NCI-H526 (cell line): ENCODE results near the gene ANXA4.
"Not testable (repeated sequence)": the region's sequence is repeated elsewhere in the genome, so short reads cannot be mapped to it uniquely, and the experiment has no call there.

Experiments
- DNase-seq, 2 experiments: peaks; one replicate each; lab custom pipeline; 2025; lab: John Stamatoyannopoulos, UW

ANXA4 gene

DNA sequence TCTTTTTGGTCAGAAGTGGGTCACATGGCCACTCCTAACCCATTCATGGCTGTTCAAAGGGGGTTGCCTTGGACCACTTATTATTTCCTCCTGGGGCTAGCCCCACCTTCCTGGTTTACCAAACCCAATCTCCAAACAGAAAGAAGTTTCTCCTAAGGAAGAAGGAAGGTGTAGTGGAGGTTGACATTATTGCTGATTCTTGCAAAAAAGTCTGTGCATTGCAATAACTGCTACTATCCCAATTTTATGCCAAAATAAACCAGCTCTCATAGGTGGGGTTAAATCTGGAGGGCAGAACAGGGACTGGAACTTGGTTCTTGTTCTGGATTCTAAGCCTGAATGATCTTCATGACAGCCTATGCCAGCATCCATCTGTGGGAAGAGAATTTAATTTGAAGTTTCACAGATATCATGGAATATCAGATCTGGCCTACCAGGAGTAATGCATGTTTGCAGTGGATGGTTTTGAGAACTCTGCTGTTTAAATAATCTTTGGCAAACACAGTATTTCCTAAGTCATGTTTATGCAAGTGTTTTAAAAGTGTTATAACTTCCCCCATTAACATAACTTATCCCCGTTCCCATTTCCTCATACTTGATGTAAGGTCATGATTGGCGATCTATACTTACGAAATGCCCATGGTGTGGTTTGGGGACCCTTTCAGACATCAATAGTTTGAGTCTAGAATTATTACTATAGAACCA lies 11.9 kb downstream of the ANXA4 start:
- no peak for DNase-seq

DNA sequence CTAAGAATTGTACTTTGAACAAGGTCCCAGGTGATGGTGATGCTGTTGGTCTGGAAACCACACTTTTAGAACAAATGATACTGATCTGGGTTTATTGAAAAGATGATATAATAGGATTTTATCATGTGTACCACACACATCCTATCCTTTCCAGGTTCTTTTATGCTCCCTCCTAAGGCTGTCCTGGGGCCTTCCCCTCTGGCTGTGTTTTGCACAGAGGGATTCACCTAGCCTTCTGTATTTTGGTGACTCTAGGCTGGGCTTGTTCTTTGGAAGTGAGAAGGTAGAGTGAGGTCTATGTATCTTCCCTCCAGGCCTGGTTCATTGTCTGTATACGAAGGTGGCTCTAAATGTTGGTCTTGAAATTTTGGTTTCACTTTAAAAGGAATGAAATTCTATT lies 12.7 kb downstream of the ANXA4 start:
- DNase-seq, result no peak

DNA sequence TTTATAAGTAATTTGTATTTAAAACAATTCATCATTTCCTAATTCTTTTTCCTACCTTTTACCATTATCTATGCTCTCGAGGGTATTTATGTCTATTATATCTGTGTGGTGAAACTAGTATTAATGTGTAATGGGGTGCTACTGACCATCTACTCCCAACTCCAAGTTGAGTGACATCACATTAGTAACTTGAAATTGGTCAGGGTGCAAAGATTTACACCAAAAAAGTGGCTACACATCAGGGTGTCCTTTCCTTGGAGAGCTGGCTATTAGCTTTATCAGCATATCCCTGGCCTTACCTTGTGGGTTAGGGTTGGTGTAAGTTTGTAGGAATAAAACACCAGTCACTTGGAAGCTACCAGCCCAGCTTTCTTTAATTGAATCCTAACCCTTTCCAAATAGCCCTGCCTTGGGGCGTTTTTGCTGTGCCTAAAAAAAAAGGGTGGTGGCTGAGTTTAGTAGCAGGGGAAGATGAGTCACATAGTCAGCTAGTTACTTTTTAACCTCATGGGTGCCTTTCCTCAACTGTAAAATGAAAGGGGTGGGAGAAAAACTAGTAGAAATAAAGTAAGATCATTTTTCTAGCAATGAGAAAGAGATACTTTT lies 14.0 kb downstream of the ANXA4 start:
- DNase-seq, result no peak

DNA sequence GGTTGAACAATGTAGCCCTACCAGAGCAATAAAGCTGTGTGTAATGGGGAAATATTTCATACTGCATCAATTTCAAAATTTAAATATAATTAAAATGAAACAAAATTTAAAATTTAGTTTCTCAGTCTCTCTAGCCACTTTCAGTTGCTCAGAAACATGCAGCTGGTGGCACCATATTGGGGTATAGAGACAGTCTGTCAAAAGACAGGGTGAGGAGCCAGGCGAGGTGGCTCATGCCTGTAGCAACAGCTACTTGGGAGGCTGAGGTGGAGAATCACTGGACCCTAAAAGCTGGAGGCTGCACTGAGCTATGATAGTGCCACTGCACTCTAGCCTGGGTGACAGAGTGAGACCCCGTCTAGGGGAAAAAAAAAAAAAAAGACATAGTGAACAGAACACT lies 20.1 kb downstream of the ANXA4 start:
- no peak for DNase-seq

DNA sequence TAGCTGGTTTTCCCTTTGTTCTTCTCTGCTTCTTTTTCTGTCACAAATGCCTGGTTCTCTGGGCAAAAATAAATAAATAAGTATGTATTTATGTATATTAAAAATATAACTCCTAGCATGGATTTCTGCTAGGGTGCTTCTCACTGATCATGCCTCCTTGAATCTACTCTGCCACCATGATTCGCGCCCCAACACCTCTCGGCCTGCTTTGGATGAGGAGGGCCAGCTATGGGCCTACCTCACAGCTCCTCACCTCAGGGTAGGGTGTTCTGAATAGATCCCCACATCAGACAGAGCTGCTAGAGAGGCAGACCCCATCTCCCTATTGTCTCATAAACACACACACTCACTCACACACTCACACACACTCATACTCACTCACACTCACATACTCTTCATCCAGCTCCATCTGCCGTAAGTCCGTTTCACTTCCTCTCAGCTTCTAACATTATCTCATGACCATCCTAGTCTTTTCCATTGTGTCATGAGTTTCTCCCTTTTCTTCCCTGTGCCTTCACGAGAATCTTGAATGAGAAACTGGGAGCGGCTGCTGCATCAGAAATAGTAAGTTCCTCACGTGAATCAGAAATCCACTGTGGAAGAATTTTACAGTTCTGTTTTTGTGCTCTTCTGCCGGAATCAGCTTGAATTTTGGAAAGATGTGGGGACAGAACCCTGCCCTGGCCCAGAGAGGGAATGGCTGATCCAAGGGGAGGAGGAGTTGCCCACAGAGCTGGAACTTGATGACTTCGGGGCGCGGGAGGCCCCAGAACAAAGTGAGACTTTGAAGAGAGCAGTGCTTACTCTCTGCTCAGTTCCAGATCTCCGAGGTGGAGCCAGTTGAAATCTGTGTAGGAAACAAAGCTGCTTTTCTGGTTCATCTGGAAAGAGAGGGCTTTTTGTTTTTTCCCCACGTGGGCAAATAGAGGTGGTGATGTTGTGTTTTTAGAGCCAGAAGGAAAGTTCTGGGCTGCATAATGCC lies 20.9 kb downstream of the ANXA4 start:
- DNase-seq, result peak in 1 of 2 experiments; percentile 16

DNA sequence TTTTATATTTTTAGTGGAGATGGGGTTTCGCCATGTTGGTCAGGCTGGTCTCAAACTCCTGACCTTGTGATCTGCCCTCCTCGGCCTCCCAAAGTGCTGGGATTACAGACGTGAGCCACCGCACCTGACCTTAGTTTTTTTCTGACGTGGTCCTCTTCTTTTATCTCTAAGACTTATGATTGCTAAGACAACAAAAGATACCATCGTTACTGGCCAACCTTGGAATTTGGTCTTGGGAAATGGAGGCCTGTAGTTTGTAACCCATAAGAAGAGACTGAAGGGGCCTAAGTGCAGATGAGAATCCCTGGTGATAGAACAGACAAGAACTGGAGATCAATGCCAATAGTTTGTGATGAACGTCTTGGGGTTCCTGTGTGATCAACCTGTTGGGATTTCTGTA lies 21.9 kb downstream of the ANXA4 start:
- not testable (repeated sequence) for DNase-seq

DNA sequence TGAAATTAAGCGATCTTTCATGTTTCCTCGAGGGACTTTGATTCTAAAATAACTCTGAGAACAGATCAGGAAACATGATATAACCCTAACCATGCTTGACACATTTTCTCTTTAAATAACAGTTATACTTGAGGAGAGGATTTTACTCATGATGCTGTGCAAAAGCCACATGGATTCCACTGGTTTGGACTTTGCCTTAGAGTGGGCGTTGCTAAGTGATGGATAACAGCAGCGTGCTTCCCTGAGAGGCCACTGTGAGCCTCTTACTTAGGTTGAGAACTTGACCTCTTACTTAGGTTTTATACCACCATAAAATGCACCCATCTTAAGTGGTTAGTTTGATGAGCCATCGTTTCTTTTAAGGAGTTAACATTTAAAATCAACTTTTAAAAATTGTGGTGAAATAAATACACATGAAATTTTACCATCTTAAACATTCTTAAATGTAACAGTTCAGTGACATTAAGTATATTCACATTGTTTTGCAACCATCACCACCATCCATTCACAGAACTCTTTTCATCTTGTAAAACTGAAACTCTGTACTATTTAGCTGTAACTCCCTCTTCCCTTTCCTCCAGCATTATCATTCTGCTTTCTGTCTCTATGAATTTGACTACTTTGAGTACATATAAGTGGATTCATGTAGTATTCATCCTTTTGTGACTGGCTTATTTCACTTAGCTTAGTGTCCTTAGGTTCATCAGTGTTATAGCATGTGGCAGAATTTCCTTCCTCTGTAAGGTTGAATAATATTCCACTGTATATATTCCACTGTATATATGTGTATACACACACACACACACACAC lies 22.6 kb downstream of the ANXA4 start:
- peak in 1 of 2 experiments; percentile 49 for DNase-seq

DNA sequence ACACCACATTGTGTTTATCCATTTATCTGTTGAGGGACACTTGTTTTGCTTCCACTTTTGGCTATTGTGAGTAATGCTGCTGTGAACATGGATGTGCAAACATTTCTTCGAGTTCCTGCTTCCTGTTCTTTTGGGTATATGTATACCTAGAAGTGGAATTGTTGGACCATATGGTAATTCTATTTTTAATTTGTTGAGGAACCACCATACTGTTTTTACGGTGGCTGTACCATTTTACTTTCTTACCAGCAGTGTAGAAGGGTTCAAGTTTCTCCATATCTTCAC lies 23.1 kb downstream of the ANXA4 start:
- DNase-seq, result no peak

DNA sequence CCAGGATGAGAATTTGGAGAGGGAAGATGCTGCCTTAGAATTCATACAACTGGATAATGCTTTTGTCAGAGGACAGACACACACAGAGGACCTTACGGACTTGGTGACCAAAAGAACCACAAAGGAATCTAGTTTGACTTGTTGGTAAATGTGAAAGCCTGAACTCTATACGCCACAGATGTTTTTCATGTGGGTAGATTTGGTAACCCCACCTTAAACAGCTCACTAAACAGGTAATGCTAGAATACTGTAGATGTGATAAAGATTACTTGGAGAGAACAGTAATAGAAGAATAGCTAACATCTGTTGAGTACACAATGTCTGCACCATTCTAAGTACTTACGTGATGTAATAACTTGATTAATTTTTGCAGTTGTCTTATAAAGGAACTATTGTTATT lies 24.1 kb downstream of the ANXA4 start:
- DNase-seq, result no peak

DNA sequence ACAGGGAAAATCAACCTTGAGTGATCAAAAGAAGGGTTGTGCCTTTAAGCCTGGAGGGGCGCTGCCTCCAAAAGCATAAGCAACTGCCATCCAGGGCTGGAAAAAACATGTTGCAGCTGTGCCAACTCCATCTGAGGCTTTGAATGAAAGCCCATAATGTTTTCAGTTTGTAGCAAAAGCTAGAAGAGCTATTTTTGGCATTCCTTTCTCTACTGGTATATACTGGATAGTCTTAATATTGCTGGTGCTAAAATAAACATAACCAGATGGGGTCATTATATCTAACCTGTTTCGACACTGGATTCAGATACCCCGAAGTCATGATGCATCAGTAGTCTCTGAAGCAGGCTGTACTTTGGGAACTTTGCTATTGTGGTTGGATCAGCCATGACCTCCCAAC lies 25.1 kb downstream of the ANXA4 start:
- DNase-seq, result peak; percentile 34 to 59

DNA sequence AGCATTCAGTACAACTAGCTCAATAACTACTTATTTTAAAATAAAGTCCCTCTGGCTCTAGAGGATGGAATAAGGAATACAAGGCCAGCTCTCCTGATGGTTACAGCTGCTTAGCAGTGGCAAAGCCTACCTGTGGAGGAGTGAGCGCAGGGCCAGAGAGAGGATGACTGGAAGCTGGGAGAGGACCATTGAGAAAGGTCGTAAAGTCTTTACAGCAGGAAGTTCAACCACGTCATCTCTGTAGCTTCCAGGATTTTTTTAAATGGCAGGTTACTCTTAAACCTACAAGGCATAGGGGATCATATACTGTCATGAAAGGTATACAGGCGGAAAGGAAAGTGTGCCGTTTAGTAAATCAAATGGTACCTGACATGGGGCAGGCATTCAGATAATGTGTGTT lies 26.3 kb downstream of the ANXA4 start:
- DNase-seq, result peak; percentile 34

DNA sequence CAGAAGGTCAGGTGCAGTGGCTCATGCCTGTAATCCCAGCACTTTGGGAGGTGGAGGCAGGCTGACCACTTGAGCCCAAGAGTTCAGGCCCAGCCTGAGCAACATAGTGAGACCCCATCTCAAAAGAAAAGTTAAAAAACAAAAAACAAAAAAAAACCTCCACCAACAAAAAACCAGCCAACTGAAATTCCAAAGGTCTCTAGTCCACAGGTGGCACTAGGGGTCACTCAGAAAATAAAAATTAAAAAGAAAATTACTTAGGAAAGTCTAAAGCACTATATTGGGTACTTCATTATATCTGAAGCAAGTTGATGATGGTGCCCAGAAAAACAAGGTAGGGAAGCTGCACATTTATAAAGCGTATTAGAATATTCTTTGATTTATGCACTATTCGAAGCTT lies 26.9 kb downstream of the ANXA4 start:
- DNase-seq, result no peak

DNA sequence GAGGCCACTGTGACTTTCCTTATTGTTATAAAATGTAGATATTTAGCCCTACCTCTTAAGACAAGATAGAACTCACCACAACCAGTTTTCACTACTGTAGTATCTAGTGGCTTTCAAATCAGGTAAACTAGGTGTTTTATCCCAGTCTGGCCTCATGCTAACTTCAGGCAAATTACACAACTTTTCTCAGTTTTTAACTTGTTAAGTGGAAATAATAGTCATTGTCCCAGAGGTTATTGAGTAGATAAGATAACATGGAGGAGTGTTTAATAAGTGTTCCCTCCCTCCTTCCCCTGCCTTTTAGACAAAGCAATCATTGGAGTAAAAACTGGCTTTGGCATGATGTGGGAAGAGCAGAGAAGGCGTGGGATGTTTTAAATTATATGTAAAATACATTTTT lies 27.3 kb downstream of the ANXA4 start:
- DNase-seq, result no peak

DNA sequence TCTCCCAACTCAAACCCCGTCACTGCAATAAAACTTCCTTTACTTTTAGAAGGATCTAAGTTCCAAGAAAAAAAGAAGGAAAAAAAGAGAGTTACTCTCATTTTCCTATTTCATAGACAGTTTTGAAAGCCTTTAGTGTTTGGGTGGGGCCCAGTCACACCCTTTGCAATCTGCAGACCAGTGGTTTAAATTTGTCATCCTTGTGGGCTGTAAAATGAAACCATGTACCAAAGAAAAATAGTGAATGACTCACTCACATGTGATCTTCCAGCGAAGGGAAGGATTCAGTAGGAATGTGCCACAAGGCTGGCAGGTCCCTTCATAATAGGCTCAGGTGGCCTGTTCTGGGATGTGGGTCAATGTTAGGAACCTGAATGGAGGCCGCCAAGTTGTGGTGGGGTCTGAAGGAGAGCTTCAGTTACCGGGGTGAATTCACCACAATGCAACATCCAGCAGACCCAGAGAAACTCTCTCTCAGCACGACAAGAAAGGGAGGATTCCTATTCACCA lies 28.3 kb downstream of the ANXA4 start:
- DNase-seq, result peak; percentile 83 to 86

DNA sequence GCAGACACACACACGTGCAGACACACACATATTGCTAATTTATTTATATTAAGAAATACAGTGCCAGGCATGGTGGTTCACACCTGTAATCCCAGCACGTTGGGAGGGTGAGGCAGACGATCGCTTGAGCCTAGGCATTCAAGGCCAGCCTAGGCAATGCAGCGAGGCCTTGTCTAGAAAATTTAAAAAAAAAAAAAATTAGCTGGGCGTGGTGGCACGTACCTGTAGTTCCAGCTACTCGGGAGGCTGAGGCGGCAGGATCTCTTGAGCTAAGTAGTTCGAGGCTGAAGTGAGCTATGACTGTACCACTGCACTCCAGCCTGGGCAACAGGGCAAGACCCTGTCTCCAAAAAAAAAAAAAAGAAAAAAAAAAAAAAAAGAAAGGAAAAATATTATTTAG lies 28.8 kb downstream of the ANXA4 start:
- DNase-seq, result peak in 1 of 2 experiments; percentile 85

DNA sequence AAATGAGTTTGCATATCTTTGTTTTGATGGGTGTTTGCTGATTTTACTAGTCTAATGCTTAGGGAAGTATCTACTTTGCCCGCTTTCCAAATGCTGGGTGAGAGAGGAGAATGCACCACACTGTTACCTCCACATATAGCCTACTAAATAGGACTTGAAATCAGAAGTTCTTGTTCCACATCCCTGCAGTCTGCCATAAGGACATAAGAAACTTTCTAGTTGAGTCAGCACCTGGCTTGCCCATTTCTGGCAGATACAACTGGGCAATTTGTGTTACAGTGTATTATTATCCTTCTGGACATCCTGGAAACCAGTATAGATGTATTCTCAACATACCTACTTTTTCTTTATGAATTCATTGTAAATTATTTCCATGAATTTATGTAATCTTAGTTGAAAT lies 29.5 kb downstream of the ANXA4 start:
- DNase-seq, result no peak

DNA sequence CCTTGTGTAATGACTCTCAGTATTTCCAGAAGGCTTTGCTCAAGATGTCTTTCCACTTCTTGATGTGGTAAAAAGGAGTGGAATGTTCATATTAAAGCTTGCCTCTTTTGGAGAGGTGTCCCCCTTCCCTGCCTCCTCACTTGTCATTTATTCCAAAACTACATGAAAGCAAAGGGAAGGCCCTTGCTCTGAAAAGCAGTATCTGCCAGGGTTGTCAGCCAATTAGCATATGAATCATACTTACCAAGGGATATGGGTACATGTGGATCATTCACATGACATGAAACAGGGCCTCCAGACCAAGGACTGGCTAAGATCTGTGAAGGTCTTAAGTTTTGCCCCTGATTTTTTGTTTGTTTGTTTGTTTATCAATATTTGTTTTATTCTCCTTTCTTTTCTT lies 31.3 kb downstream of the ANXA4 start:
- no peak for DNase-seq

DNA sequence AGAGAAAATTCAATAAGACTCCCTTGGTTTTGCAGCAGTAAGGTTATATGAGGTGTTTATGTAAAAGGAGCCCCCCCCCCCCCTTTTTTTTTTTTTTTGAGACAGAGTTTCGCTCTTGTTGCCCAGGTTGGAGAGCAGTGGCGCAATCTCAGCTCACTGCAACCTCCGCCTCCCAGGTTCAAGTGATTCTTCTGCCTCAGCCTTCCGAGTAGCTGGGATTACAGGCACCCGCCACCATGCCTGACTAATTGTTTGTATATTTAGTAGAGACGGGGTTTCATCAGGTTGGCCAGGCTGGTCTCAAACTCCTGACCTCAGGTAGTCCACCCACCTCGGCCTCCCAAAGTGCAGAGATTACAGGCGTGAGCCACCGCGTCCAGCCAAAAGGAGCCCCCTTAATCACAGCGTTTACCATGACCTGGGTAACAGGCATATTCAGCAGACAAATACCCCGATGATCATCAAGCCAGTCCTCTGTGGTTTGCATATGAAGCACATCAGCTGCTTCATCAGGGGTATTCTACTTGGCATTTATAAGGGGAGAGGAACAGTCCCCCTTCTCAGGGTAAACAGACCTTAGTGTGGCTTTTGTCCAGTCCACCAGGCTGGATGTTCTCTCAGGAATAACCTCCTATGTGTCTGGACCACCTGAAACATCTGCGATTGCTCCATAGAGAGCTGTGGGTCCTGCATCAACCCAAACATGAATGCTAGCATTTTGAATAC lies 32.5 kb downstream of the ANXA4 start:
- peak in 1 of 2 experiments; percentile 52 for DNase-seq

DNA sequence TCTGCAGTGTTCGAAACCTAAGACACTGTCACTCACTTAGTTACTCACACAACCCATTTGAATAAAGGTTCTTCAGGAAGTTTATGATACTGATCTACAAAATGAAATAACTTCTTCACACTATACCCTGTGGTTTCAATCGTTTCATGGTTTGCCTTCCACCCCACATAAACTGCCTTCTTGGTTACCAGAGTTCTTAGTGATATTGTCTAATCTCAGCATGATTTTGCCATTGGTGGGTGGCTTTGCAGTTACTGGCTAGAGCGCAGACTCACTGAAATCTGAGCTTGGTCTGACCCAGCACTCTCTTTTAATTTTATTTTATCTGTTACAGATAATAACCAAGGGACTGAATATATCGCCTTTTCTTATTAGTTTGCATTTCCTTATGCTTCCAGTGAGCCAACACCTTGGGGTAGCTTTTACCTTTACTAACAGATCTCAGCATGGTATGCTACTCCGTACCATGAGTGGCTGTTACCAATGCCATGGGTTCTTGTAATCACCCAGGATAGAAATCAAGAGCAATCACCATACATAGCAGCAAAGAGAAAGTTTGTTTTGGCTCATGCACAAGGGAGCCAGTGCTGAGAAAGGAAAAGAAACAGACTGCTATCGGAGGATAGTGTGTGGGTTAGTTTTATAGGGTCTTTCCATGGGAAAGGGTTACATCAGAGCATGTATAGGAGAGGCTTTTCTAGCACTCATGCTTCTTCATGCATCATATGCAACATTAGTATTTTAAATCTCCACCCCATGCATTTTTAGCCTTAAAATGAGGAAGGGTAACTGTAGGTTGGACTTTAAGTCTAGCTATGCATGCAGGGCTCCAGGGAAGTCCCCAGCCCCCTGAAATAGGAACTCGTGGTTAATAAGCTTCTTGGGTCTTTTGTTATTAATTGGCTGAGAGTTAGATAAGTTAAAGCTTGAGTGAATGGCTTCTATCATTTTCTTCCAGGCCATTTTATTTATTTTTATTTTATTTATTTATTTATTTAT lies 33.3 kb downstream of the ANXA4 start:
- DNase-seq, result no peak
